HG03159 (cell line): ENCODE measurements around the gene RGS7.
A peak's percentile ranks its signal among the peaks of the same experiment; 100 is the strongest.
"Not testable (repeated sequence)": the region's sequence is repeated elsewhere in the genome, so short reads cannot be mapped to it uniquely, and the experiment has no call there.

Source experiments
- ATAC-seq: cut with Tn5 transposase; IDR thresholded peaks from one replicate; pipeline ENCODE4 v1.9.1; 2021; ENCODE audit warnings: mild to moderate bottlenecking, moderate library complexity; ENCODE audit not compliant: unreplicated experiment

RGS7 gene

DNA sequence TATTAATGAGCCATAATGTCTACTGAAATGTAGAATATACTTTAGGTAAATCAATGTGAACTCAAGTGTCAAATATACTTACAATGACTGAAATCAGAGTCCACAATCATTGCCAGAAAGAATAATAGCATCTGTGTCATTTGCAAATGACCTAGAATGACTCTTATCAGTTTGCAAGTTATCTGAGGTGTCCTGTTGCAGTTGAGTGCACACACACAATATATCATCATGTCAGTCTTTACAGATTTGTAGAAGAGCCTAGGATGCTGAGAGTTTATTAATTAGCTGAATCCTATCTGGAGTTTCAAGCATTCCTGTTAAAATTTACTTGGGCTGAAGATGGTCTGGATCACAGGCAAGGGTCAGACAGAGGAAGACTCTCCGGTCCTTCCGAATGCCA, 421.1 kb downstream of the RGS7 start:
- ATAC-seq = no peak

DNA sequence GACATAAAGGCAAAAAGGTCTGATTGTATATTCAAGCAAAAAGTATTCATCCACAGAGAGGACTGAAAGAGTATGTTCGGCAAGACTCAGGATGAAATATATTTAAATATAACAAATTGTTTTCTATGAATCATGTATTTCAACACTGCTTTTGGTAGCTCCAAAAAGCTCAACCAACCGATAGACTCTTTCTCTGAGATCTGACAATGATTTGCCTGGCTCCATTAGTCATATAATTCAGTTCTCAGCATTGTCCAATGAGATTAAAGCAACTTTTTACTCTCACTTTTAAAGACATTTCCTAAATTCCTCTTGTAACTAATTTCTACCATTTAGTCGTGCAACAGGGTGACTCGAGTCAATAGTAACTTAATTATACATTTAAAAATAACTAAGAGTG, 426.0 kb downstream of the RGS7 start:
- ATAC-seq = no peak

DNA sequence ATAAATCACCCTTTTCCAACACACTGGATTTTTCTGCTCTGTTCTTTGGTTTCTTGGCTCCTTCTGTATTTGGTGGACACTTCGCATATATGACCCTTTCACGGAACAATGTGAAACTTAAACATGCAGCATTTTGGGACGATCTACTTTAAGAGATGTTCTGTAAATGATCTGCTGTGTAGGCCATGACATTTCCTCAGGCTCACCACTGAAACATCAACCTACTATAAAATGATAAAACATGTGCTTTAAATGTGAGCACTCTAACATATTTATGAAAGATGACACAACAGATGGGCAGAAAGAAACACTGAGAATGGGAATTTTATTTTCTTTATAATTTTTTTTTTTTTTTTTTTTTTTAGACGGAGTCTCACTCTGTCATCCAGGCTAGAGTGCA, 428.7 kb downstream of the RGS7 start:
- no peak for ATAC-seq

DNA sequence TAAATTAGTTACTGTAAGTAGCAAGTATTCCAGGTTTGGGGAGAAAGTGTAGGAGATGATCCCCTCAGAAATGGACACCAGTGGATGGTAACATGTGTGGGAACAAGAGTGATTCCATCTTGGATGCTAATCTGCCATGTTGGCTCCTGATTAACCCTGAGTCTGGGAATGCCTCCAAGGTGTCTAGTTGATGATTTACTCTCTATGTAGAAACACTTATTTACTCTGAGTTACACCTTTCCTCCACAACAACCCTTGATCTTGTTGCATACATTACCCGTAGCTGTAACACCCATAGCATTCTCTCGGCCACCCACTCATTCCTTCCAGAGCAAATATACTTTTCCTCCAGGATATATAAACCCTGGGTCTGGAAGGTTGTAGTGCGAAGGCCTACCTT, 429.2 kb downstream of the RGS7 start:
- no peak for ATAC-seq

DNA sequence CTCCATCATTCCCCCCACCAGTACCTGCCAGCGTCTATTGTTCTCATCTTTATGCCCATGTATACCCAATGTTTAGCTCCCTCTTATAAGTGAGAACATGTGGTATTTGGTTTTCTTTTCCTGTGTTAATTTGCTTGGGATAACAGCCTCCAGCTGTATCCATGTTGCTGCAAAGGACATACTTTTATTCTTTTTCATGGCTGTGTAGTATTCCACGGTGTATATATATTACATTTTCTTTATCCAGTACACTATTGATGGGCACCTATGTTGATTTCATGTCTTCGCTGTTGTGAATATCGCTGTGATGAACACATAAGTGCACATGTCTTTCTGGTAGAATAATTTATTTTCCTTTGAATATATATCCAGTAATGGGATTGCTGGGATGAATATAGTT, 431.7 kb downstream of the RGS7 start:
- no peak for ATAC-seq

DNA sequence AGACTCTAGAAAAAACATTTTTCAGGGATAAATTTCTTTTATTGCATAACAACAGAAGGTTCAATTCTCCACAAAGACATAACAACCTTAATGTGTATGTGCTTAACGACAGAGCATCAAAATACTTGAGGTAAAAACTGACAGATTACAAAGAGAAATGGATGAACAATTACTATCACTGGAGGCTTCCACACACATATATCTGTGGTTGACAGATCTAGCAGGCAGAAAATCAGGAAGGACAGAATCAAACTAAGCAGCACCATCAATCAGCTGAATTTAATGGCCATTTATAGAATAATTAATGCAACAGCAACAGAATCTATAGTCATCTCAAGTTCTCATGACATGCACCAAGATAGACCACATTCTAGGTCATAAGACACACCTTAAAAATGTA, 439.0 kb downstream of the RGS7 start:
- ATAC-seq = no peak

DNA sequence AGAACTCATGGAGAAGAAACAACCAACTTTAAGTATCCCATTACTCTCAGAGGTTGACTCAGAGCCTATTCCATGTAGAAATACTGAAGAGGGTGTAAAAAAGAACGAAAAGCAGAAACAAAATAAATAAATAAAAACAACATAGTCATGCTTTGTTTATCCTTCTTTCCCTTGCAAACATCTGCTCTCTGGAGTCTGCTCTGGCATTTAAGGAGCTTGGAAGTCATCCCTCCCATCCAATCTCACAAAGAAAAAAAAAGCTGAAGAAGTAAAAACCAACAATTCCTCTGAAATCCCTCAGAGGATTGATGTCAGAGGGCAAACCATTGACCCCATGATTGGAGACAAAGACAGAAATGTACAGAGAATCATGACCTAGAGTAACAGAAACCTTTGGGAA, 442.5 kb downstream of the RGS7 start:
- ATAC-seq = no peak

DNA sequence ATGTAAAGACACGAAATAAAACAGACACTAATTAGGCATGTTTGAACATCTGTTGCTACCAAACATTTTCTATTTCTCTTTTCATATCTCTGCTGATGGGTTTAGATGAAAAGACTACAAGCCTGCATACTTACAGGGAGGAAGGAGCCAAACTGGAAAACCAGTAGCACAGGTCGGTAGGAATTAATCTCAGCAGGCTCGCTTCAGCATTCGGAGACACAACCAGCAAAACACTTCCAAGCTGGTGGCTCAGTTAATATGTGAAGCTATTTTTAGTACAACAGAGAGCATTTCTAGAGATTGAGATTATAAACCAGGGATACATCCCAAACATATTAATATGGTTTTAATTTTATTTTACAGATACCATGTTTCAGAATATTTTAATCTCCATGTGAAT, 444.2 kb downstream of the RGS7 start:
- no peak for ATAC-seq

DNA sequence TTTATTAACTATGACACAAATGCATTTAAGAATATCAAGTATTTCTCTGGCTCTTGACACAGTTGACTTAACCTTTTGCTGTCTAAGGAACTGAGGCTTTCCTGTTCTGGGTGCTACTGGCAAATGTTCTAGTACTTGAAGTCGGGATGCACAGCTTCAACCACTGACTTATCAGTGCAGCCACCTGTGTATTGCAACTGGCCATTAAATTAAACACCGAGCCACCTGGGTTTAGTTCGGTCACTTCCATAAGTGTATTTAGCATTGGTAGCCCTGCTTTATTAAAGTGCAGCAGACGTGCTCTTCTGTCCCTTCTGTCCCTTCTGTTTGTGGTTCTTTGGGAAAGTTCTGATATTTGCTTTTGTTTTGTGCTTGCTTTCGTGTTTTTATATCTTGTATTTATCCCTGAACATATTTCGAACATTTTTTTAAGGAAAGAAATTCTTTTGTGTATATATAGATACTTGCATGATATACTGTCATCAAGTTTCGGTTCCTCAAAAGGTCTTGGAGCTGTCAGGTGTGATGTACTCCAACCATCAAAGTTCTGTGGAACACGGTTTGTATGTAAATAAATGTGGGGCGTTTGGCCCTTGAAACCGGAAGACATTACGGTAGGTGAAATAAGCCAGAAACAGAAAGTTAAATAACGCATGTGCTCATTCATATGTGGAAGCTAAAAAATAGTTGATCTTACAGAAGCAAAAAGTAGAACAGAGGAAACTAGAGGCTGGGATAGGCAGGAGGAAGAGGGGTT, 447.1 kb downstream of the RGS7 start:
- peak; percentile 74 for ATAC-seq

DNA sequence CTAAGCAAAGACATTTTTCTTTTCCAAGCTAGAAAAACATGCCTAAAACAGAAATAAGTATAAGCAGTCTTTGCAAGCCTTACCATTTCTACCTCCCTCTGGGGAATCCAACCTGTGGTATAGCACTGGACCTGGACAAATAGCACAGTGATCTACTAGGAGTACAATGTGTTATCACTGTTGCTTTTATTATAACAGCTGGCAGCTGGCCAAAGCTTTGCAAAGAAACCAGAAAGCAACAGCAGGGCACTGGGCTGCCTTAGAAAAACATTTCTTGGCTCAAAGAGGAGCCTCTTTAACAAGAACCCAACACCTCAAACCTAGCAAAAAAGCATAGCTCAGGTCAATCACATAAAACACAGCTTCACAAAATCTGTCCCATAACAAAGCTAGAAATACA, 450.5 kb downstream of the RGS7 start:
- no peak for ATAC-seq

DNA sequence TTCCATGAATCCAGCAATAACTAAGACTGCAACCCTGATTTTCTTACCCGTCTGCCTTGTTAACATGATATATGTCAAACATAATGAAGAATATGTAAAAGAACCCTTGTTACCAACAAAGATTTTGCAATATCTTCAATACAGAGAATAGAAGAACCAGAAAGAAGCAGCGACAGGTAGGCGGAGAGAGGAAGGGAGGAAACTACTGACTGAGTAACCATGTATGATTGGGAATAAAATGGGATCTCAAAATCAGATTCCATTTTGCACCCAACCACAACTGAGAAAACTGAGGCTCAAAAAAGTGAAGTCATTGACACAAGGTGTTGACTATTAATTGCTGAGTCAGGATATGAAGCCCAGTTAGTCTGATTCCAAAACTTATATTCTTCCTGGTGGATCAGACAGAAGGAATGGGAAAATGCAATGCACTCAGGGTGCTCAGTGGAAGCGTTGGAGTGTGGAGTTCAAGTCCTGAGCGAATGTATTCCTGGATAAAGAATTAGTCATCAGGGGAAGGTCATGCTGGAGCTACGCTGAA, 451.7 kb downstream of the RGS7 start:
- no peak for ATAC-seq

DNA sequence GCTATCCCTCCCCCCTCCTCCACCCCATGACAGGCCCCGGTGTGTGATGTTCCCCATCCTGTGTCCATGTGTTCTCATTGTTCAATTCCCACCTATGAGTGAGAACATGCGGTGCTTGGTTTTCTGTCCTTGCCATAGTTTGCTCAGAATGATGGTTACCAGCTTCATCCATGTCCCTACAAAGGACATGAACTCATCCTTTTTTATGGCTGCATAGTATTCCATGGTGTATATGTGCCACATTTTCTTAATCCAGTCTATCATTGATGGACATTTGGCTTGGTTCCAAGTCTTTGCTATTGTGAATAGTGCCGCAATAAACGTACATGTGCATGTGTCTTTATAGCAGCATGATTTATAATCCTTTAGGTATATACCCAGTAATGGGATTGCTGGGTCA, 461.6 kb downstream of the RGS7 start:
- not testable (repeated sequence) for ATAC-seq

DNA sequence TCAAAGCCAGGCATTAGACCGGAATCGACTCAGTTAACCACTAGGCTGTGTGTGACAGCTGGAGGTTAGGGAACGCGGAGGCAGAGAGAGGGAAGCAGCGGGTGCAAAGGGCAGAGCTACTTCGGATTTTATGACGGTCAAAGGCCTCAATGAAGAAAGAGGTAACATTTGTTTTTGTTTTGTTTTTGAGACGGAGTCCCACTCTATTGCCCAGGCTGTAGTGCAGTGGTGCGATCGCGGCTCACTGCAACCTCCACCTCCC, 468.3 kb downstream of the RGS7 start:
- no peak for ATAC-seq

DNA sequence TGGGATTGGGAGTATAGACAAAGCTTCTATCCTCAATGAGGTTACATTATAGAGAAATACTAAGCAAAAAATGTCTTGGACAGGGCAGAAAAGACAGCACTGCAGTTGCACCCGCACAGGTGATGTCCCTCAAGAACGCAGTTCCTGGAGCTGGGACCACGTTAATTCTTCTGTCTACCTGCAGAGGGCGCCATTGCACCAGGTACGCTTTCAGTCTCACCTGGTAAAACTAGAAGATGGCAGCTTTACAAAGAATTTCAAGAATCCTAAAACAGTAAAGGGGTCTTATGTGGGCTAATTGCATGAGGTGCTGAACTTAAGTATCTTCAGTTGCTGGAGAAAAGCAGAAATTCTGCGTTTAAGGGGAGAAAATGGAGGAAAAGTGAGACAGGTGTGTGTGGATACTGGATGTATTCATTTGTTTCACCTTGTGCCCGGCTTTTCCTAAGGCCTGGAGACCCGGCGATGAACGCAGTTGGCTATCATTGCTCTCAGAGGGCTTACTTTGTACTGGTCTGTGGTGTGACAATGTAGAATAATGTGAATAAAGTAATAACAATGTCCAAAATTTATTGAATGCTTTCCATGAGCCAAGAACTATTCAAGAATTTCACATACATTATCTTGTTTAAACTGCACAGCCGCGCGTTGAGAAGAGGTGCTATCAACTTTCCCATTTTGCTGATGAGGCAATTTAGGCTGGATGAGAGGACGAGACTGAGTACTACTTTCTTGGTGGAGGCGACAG, 468.8 kb downstream of the RGS7 start:
- ATAC-seq = peak; percentile 83

DNA sequence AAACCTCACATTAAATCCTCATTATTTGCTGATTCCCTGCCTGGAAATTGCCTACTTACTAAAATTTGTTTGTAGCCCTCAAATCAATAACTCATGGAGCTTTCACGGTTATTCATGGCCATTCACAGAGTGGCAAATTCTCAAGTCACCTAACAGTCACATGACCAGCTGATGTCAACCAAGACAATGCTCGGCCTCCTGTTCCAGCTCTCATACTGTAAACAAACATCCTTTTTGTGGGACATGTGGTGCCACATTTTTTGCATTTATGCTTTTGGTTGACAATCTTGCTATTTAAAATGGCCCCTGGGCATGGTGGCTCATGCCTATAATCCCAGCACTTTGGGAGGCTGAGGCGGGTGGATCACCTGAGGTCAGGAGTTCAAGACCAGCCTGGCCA, 473.5 kb downstream of the RGS7 start:
- ATAC-seq = no peak

DNA sequence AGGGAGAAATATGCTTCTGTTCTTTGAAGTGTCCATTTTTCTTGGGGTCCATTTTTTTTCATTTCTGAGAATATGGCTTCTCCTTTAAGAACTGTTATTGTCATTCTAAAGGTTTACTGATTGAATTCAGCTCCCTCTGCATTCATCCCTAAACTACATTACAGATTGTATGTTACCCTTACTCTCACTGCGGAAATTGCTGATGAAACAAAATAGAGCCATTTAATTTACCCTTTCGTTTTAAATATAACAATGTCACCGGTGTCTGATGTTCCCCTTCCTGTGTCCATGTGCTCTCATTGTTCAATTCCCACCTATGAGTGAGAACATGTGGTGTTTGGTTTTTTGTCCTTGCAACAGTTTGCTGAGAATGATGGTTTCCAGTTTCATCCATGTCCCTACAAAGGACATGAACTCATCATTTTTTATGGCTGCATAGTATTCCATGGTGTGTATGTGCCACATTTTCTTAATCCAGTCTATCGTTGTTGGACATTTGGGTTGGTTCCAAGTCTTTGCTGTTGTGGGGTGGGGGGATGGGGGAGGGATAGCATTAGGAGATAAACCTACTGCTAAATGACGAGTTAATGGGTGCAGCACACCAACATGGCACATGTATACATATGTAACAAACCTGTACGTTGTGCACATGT, 474.2 kb downstream of the RGS7 start:
- ATAC-seq = not testable (repeated sequence)

DNA sequence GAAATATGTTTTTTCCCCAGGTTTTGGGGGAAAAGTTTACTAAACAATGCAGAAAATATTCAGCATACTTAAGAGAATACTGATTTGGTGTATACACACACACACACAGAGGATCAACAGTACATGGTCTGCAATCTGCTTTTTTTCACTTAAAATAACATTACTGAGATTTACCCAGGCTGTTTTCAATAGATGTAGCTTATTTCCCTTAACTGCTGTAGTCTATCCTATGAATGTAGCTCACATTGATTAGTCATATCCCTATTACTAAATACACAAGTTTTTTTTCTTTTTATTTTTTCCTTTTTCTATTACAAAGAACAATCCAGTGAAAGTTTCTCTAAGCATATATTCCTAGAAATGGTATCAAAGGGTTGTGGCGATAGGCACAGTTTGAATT, 478.4 kb downstream of the RGS7 start:
- no peak for ATAC-seq

DNA sequence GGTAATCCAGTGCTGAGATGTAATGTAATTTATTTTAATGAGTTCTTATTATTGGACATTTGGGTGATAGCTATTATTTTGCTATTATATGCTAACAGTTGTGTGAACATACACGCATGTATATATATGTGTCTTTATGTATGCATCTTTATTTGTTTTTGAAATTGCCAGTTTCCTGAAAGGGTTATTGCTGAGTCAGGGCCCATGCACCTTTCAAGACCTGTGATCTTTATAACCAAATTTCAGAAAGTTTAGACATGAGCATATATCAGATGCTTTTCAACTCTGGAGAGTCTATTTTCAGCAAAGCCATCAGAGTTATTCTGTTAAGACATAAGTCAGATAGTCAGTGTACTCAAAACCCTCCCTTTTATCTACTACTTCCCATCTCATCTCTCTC, 479.4 kb downstream of the RGS7 start:
- ATAC-seq = no peak

DNA sequence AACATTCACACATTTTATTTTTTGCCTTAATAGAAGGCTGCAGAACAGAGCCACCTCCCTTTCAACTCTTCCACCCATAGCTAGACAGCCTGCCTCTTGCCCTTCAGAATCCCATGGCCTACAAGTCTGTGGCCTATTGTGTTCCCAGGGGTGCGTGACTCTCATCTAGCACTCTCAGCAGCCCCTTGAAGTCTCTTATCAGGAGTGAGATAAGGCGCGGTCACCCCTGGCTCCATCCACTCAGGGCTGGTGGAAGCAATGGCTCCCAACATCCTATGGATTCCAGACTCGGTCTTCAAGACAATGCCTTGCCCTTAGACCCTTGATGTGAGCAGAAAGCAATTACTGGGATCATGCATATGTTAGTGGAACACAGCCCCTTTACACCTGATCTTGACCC, 480.9 kb downstream of the RGS7 start:
- no peak for ATAC-seq

DNA sequence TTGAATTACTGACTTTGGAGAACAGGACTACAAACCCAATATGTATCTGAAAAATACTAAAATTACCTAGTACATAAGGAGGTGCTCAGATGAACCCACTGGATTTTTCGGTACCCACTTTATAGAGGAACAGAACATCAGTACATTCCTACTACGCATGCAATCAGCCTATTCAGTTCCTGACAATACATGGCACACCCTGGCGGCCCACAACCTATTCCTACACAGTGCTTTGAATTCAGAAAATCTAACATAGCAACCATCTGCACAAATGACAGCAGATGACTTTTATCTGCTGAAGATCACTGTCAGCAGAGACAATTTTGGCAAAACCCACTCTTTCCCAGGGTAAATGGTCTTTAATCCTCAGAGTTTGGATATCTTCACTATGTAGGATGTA, 487.9 kb downstream of the RGS7 start:
- ATAC-seq = no peak

DNA sequence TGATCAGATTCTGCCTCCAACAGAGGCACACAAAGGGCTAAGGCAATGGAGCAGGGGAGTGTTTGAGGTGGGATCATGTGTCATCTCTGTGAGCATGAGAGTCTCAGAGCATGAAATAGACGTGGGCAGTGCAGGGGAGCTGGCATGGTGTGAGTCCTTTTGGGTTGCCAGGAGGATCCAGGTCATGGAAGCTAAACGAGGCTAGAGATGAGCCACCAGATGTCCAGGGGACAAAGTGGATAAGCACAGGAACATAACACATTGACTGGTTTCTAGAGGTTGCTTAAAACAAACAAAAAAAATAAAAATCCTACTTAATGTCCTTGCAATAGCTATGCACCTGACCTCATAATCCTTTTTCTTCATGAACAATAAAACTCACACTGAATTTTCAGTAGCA, 490.3 kb downstream of the RGS7 start:
- ATAC-seq = no peak

DNA sequence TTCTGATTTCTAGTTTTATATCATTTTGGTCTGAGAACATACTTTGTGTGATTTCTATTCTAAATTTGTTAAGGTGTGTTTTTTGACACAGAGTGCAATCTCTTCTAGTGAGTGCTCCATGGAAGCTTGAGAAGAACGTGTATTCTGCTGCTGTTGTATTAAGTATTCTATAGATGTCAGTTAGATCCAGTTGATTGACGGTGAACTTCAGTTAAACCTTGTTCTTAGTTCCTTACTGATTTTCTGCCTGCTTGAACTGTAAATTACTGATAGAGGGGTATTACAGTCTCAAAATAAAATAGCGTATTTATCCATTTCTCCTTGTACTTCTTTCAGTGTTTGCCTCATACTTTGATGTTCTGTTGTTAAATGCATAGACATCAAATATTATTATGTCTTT, 497.0 kb downstream of the RGS7 start:
- no peak for ATAC-seq
